Liver (tissue), 9 donors: ENCODE measurements around the gene AGPAT2. TPM values are rescaled to one million over a fixed set of nuclear protein-coding genes. Genes with fewer than 3 reads are reported as not detected.
A peak's percentile ranks its signal among the peaks of the same experiment; 100 is the strongest.

Experiments
- DNase-seq: peaks from one replicate; pipeline ENCODE4 v3.0.0-alpha.2; 2017; ENCODE audit warnings: low spot score
- H3K27ac ChIP-seq, 2 donors: one replicate each; pipeline ENCODE4 v1.7.0; 2013; ENCODE audit warnings: inconsistent platforms in 2 of 2, low read length in 2 of 2, control low read depth in 1 of 2, low read depth in 1 of 2, mild to moderate bottlenecking in 1 of 2
- H3K27me3 ChIP-seq, 4 donors: one replicate each; pipeline versions ENCODE4 v1.6.1 to v1.7.0; 2013; ENCODE audit warnings: low read length in 3 of 4, inconsistent platforms in 1 of 4, mild to moderate bottlenecking in 1 of 4, moderate library complexity in 1 of 4; ENCODE audit not compliant: control insufficient read depth in 4 of 4, insufficient read depth in 4 of 4
- H3K36me3 ChIP-seq, 4 donors: one replicate each; pipeline versions ENCODE4 v1.6.1 to v1.7.0; 2013; ENCODE audit warnings: low read length in 3 of 4, mild to moderate bottlenecking in 3 of 4, low read depth in 1 of 4, moderate library complexity in 1 of 4; ENCODE audit not compliant: control insufficient read depth in 4 of 4, insufficient read depth in 3 of 4
- H3K4me1 ChIP-seq, 4 donors: one replicate each; pipeline versions ENCODE4 v1.6.1 to v1.7.0; 2013; ENCODE audit warnings: low read length in 3 of 4, mild to moderate bottlenecking in 3 of 4, moderate library complexity in 1 of 4; ENCODE audit not compliant: control insufficient read depth in 4 of 4, insufficient read depth in 4 of 4
- H3K4me3 ChIP-seq, 3 donors: one replicate each; pipeline versions ENCODE4 v1.6.1 to v1.7.0; 2013; ENCODE audit warnings: low read length in 3 of 3, control low read depth in 1 of 3, low read depth in 1 of 3, mild to moderate bottlenecking in 1 of 3
- H3K9ac ChIP-seq, 2 donors: one replicate each; pipeline ENCODE4 v1.7.0; 2013; ENCODE audit warnings: low read length in 2 of 2, mild to moderate bottlenecking in 2 of 2, moderate library complexity in 2 of 2, control low read depth in 1 of 2, low read depth in 1 of 2
- H3K9me3 ChIP-seq, 4 donors: one replicate each; pipeline versions ENCODE4 v1.6.1 to v1.7.0; 2013; ENCODE audit warnings: low read length in 3 of 4; ENCODE audit not compliant: control insufficient read depth in 4 of 4
- FOXA2 ChIP-seq: IDR thresholded peaks from 2 replicates; pipeline ENCODE4 v1.6.1; 2016; ENCODE audit warnings: antibody characterized with exemption
- GABPA ChIP-seq, 2 donors: IDR thresholded peaks in 1 of 2; conservative IDR thresholded peaks in 1 of 2; 2 replicates each; pipeline ENCODE4 v1.6.1; 2016; ENCODE audit warnings: antibody characterized with exemption in 2 of 2, mild to moderate bottlenecking in 1 of 2, moderate library complexity in 1 of 2
- HNF4A ChIP-seq, 2 donors: conservative IDR thresholded peaks; 2 replicates each; pipeline ENCODE4 v1.6.1; 2016; ENCODE audit warnings: antibody characterized with exemption in 2 of 2, mild to moderate bottlenecking in 2 of 2
- JUND ChIP-seq, 2 donors: IDR thresholded peaks; 2 replicates each; pipeline ENCODE4 v1.6.1; 2016; ENCODE audit warnings: antibody characterized with exemption in 2 of 2
- NR2F2 ChIP-seq: IDR thresholded peaks from 2 replicates; pipeline ENCODE4 v1.6.1; 2016; ENCODE audit warnings: antibody characterized with exemption
- RAD21 ChIP-seq, 2 donors: IDR thresholded peaks; 2 replicates each; pipeline ENCODE4 v1.6.1; 2016; ENCODE audit warnings: antibody characterized with exemption in 2 of 2, mild to moderate bottlenecking in 2 of 2
- RXRA ChIP-seq, 2 donors: IDR thresholded peaks; 2 replicates each; pipeline ENCODE4 v1.6.1; 2017 to 2018; ENCODE audit warnings: antibody characterized with exemption in 2 of 2, mild to moderate bottlenecking in 1 of 2
- SP1 ChIP-seq: IDR thresholded peaks from 2 replicates; pipeline ENCODE4 v1.6.1; 2018; ENCODE audit warnings: antibody characterized with exemption, mild to moderate bottlenecking
- YY1 ChIP-seq: IDR thresholded peaks from 2 replicates; pipeline ENCODE4 v1.6.1; 2016; ENCODE audit warnings: antibody characterized with exemption, mild to moderate bottlenecking
- WGBS: extraction: QIAGEN DNeasy Blood & Tissue Kit; methylation state at CpG from one replicate; pipeline ENCODE4 v1.1.7; 2013; 5-methylcytosine and 5-hydroxymethylcytosine counted together
- polyA plus RNA-seq, 2 donors: library from polyadenylated mRNA; stranded (reverse) in 1 of 2; unstranded in 1 of 2; fragments of 200-250 nt in 1 of 2; fragments of >200 nt in 1 of 2; fragmentation: Nextera tagmentation in 1 of 2; extraction: Ambion mirVana in 1 of 2; gene quantifications; one replicate each; pipeline versions ENCODE4 v1.2.1 to v1.2.3, GENCODE V29; 2013 to 2015
- total RNA-seq, 2 donors: library from RNA; depleted of rRNA; stranded (reverse); fragments of >200 nt; gene quantifications; one replicate each; pipeline ENCODE4 v1.2.3, GENCODE V29; 2014
- TF ChIP-seq, protein P1 (sequence below): IDR thresholded peaks from 2 replicates; pipeline ENCODE4 v1.6.1; 2016; ENCODE audit warnings: antibody characterized with exemption
- TF ChIP-seq, protein P2 (sequence below): IDR thresholded peaks from 2 replicates; pipeline ENCODE4 v1.6.1; 2016; ENCODE audit warnings: antibody characterized with exemption
- TF ChIP-seq, protein P3 (sequence below): IDR thresholded peaks from 2 replicates; pipeline ENCODE4 v1.6.1; 2016; ENCODE audit warnings: antibody characterized with exemption, mild to moderate bottlenecking
- TF ChIP-seq, protein P4 (sequence below): IDR thresholded peaks from 2 replicates; pipeline ENCODE4 v1.6.1; 2016; ENCODE audit warnings: antibody characterized with exemption
- donor health status: healthy.
- donor health status: healthy.
- donor health status: healthy.
- donor health status: healthy.
- donor health status: healthy.

The AGPAT2 gene
- total and polyA plus RNA-seq, 4 donors: 75.1 to 222 (median 212) TPM

DNA sequence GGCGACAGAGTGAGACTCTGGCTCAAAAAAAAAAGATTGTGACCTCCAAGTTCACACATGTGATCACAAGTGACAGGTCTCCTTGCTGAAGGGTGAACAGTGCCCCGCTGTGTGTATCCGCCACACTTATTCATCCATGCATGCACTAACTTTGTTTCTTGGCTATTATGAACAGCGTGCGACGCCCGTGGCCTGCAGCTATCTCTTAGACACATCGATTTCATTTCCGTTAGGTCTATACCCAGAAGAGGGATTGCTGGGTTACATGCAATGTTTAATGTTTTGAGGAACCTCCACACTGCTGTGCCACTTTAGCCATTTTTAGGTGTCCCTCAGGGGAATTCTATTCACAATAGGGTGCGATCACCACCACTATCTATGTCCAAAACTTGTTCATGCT, 36.6 kb downstream of the AGPAT2 start:
- Histone ChIP-seq H3K27ac (no peak overlapping the region), H3K4me1 (peaks cover 0 to 2% (median 0%) of the 10 kb centered on the region in 4 donors), H3K4me3 (no peak overlapping the region), H3K27me3 (no peaks in the 10 kb centered on the region), H3K9me3 (no peaks in the 10 kb centered on the region), H3K9ac (no peak overlapping the region), H3K36me3 (no peaks in the 10 kb centered on the region)
- peak; percentile 28 for DNase-seq
- WGBS: 90% methylated on average over 10 of the region's 10 CpGs
- no peak for TF ChIP-seq GABPA (IDR thresholded peaks at IDR 0.05 in 1 of 2, conservative IDR thresholded peaks at IDR 0.05 in 1 of 2)
- TF ChIP-seq RAD21 (IDR thresholded peaks at IDR 0.05): no peak
- TF ChIP-seq, protein P1, sequence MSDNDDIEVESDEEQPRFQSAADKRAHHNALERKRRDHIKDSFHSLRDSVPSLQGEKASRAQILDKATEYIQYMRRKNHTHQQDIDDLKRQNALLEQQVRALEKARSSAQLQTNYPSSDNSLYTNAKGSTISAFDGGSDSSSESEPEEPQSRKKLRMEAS: no peak
- TF ChIP-seq, protein P2, sequence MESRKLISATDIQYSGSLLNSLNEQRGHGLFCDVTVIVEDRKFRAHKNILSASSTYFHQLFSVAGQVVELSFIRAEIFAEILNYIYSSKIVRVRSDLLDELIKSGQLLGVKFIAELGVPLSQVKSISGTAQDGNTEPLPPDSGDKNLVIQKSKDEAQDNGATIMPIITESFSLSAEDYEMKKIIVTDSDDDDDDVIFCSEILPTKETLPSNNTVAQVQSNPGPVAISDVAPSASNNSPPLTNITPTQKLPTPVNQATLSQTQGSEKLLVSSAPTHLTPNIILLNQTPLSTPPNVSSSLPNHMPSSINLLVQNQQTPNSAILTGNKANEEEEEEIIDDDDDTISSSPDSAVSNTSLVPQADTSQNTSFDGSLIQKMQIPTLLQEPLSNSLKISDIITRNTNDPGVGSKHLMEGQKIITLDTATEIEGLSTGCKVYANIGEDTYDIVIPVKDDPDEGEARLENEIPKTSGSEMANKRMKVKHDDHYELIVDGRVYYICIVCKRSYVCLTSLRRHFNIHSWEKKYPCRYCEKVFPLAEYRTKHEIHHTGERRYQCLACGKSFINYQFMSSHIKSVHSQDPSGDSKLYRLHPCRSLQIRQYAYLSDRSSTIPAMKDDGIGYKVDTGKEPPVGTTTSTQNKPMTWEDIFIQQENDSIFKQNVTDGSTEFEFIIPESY: no peak
- no peak for TF ChIP-seq FOXA2
- TF ChIP-seq, protein P3, sequence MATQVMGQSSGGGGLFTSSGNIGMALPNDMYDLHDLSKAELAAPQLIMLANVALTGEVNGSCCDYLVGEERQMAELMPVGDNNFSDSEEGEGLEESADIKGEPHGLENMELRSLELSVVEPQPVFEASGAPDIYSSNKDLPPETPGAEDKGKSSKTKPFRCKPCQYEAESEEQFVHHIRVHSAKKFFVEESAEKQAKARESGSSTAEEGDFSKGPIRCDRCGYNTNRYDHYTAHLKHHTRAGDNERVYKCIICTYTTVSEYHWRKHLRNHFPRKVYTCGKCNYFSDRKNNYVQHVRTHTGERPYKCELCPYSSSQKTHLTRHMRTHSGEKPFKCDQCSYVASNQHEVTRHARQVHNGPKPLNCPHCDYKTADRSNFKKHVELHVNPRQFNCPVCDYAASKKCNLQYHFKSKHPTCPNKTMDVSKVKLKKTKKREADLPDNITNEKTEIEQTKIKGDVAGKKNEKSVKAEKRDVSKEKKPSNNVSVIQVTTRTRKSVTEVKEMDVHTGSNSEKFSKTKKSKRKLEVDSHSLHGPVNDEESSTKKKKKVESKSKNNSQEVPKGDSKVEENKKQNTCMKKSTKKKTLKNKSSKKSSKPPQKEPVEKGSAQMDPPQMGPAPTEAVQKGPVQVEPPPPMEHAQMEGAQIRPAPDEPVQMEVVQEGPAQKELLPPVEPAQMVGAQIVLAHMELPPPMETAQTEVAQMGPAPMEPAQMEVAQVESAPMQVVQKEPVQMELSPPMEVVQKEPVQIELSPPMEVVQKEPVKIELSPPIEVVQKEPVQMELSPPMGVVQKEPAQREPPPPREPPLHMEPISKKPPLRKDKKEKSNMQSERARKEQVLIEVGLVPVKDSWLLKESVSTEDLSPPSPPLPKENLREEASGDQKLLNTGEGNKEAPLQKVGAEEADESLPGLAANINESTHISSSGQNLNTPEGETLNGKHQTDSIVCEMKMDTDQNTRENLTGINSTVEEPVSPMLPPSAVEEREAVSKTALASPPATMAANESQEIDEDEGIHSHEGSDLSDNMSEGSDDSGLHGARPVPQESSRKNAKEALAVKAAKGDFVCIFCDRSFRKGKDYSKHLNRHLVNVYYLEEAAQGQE: no peak
- no peak for TF ChIP-seq HNF4A (conservative IDR thresholded peaks at IDR 0.05)
- no peak for TF ChIP-seq YY1

DNA sequence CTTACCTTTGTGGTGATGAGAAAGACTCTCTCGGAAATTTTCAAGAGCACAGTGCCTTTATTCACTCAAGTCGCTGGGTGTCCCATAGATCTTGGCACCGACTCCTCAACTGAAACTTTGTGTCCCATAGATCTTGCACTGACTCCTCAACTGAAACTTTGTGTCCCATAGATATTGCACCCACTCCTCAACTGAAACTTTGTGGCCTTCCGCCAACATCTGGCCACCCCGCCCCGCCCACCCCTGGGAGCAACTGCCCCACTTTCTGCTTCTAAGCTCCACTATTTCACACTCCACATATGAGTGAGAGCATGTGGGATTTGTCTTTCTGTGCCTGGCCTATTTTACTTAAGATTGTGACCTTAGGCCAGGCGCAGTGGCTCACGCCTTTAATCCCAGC, 37.2 kb downstream of the AGPAT2 start:
- Histone ChIP-seq H3K27ac (no peak overlapping the region), H3K4me3 (no peak overlapping the region), H3K4me1 (peaks cover 0 to 6% (median 1%) of the 10 kb centered on the region in 4 donors), H3K9ac (no peak overlapping the region), H3K36me3 (no peaks in the 10 kb centered on the region), H3K27me3 (no peaks in the 10 kb centered on the region), H3K9me3 (no peaks in the 10 kb centered on the region)
- WGBS: 93% methylated on average over 8 of the region's 8 CpGs
- no peak for TF ChIP-seq RXRA (IDR thresholded peaks at IDR 0.05)
- no peak for TF ChIP-seq SP1
- no peak for TF ChIP-seq GABPA (IDR thresholded peaks at IDR 0.05 in 1 of 2, conservative IDR thresholded peaks at IDR 0.05 in 1 of 2)
- TF ChIP-seq, protein P4, sequence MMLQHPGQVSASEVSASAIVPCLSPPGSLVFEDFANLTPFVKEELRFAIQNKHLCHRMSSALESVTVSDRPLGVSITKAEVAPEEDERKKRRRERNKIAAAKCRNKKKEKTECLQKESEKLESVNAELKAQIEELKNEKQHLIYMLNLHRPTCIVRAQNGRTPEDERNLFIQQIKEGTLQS: no peak
- peak; percentile 32 for DNase-seq

DNA sequence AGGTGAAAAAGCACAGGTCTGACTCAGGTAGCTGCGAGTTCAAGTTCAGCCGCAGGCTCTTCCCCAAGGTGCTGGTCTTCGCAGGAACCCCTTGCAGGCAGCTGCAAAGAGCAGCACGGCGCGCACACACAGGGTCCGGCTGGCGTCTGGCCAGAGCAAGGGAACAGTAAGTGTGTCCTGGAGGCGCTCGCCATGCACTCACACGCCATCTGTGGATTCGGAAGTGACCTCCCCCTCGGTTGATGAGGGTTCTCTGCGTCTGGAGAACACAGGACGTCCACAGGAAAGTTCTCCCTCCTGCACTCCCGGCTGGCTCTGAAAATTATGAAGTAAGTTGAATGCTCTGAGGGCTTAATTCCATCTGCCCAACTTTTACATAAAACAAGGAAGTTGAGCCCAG, 38.5 kb downstream of the AGPAT2 start:
- Histone ChIP-seq H3K4me1 (peaks cover 0 to 15% (median 11%) of the 10 kb centered on the region in 4 donors), H3K9ac (no peak overlapping the region), H3K27ac (peak overlapping the region; percentile 40 to 43), H3K27me3 (no peaks in the 10 kb centered on the region), H3K4me3 (no peak overlapping the region), H3K36me3 (no peaks in the 10 kb centered on the region), H3K9me3 (no peaks in the 10 kb centered on the region)
- DNase-seq: peak; percentile 36
- 67% methylated on average over 16 of the region's 16 CpGs for WGBS
- TF ChIP-seq RXRA (IDR thresholded peaks at IDR 0.05) (peak in 1 of 2 donors; percentile 33), JUND (IDR thresholded peaks at IDR 0.05) (no peak), RAD21 (IDR thresholded peaks at IDR 0.05) (no peak), HNF4A (conservative IDR thresholded peaks at IDR 0.05) (no peak), SP1 (peak; percentile 44), FOXA2 (no peak), NR2F2 (peak; percentile 91)
- TF ChIP-seq, protein P2: no peak
